HepG2 (cell line): Measurements from ENCODE around the gene HDAC4. TPM values are rescaled to one million over a fixed set of nuclear protein-coding genes. Genes with fewer than 3 reads are reported as not detected.

Source experiments
- ATAC-seq: fragments of 200-7000 bp; cut with Tn5 transposase; 3 replicates; pipeline ENCODE4 v1.9.1; 2020; ENCODE audit warnings: mild to moderate bottlenecking, moderate library complexity
- BruUV-seq: library from RNA; stranded (reverse); fragments of 400-500 nt; replicated peaks from 2 replicates; lab custom pipeline; 2021; lab: Mats Ljungman, UMichigan
- CTCF ChIA-PET: fragments of 300-600 bp; formaldehyde crosslinking; extraction: SDS; loops from one replicate; lab custom pipeline; 2021; ENCODE audit warnings: low total read pairs, inconsistent platforms, low intra/inter-chr PET ratio; lab: Yijun Ruan, JAX
- POLR2A ChIA-PET: fragments of 350-600 bp; sonication (Branson Sonifier 250); formaldehyde crosslinking; loops from one replicate; lab custom pipeline; 2020; ENCODE audit warnings: antibody characterized with exemption, inconsistent platforms; lab: Yijun Ruan, JAX
- DNase-seq: peaks from one replicate; pipeline ENCODE4 v3.0.0-alpha.2; 2015; ENCODE audit warnings: low spot score
- FAIRE-seq: peaks from 3 replicates; lab custom pipeline; 2011; peaks lifted over from hg19 to GRCh38; lab: Jason Lieb, UNC
- H2AFZ ChIP-seq: one replicate; pipeline ENCODE4 v1.6.1; 2011; ENCODE audit warnings: low read length, inconsistent platforms
- H3K27ac ChIP-seq: fragments of 300-600 bp; 3 replicates; pipeline ENCODE4 v1.8.0; 2011; ENCODE audit warnings: mixed run types, mild to moderate bottlenecking, mixed read lengths, low read length, inconsistent platforms; ENCODE audit not compliant: insufficient read depth; ENCODE audit errors: extremely low read length
- H3K27me3 ChIP-seq, 2 experiments: fragments of 200-600 bp in 1 of 2; 2 replicates in 1 of 2; 3 replicates in 1 of 2; pipeline versions ENCODE4 v1.6.0 to v1.8.0; 2011; ENCODE audit warnings: low read length in 2 of 2, mild to moderate bottlenecking in 2 of 2, moderate library complexity in 2 of 2, inconsistent platforms in 1 of 2; ENCODE audit not compliant: insufficient read depth in 2 of 2, control insufficient read depth in 1 of 2
- H3K36me3 ChIP-seq, 2 experiments: fragments of 200-600 bp in 1 of 2; replicated peaks in 1 of 2; 2 replicates in 1 of 2; 3 replicates in 1 of 2; pipeline versions ENCODE4 v1.5.1 to v1.8.0; 2011; ENCODE audit warnings: low read length in 2 of 2, inconsistent platforms in 1 of 2; ENCODE audit not compliant: insufficient read depth in 2 of 2, control insufficient read depth in 1 of 2
- H3K4me1 ChIP-seq: 2 replicates; pipeline ENCODE4 v1.5.1; 2012; ENCODE audit warnings: low read length, inconsistent platforms; ENCODE audit not compliant: insufficient read depth
- H3K4me2 ChIP-seq: 2 replicates; pipeline ENCODE4 v1.6.0; 2011; ENCODE audit warnings: low read depth, low read length, inconsistent platforms
- H3K4me3 ChIP-seq, 3 experiments: fragments of 200-600 bp in 1 of 3; sonication (generic), shearing (Covaris generic) in 1 of 3; replicated peaks in 1 of 3; 2 replicates each; pipeline ENCODE4 v1.5.1; 2011 to 2016; ENCODE audit warnings: low read length in 3 of 3, inconsistent platforms in 2 of 3, low read depth in 2 of 3, mild to moderate bottlenecking in 2 of 3, control low read depth in 1 of 3, mixed read lengths in 1 of 3; ENCODE audit not compliant: insufficient read depth in 1 of 3
- H3K79me2 ChIP-seq: one replicate; pipeline ENCODE4 v1.6.1; 2011; ENCODE audit warnings: low read length, inconsistent platforms; ENCODE audit not compliant: insufficient read depth
- H3K9ac ChIP-seq: 2 replicates; pipeline ENCODE4 v1.6.0; 2011; ENCODE audit warnings: mild to moderate bottlenecking, low read depth, low read length, inconsistent platforms; ENCODE audit not compliant: insufficient read depth
- H3K9me3 ChIP-seq: 2 replicates; pipeline ENCODE4 v1.5.1; 2012; ENCODE audit warnings: mild to moderate bottlenecking, low read length
- H4K20me1 ChIP-seq: 2 replicates; pipeline ENCODE4 v1.6.0; 2011; ENCODE audit warnings: inconsistent platforms, mild to moderate bottlenecking, low read length, moderate library complexity; ENCODE audit not compliant: insufficient read depth
- HES4 ChIP-seq: sonication (generic); formaldehyde crosslinking; IDR thresholded peaks from 2 replicates; pipeline ENCODE4 v1.9.0; 2021; ENCODE audit warnings: mild to moderate bottlenecking, missing genetic modification reagents, borderline replicate concordance
- HNRNPK ChIP-seq: fragments of 200-400 bp; formaldehyde crosslinking; IDR thresholded peaks from 2 replicates; pipeline ENCODE4 v1.6.1; 2018; ENCODE audit warnings: low read length, low read depth, moderate library complexity, mild to moderate bottlenecking; ENCODE audit not compliant: poor library complexity, severe bottlenecking
- JUNB ChIP-seq: sonication (generic); formaldehyde crosslinking; IDR thresholded peaks from 2 replicates; pipeline ENCODE4 v1.8.0; 2022; ENCODE audit warnings: missing genetic modification reagents, mild to moderate bottlenecking, borderline replicate concordance
- PAF1 ChIP-seq: IDR thresholded peaks from 2 replicates; pipeline ENCODE4 v1.6.1; 2016; ENCODE audit warnings: missing genetic modification reagents, missing compliant biosample characterization
- SCMH1 ChIP-seq: sonication (generic); formaldehyde crosslinking; IDR thresholded peaks from 2 replicates; pipeline ENCODE4 v1.9.0; 2021; ENCODE audit warnings: missing genetic modification reagents, mild to moderate bottlenecking, borderline replicate concordance
- SOX6 ChIP-seq, 2 experiments: fragments of 450-650 bp in 1 of 2; sonication (generic) in 1 of 2; formaldehyde crosslinking in 1 of 2; IDR thresholded peaks; 2 replicates each; pipeline versions ENCODE4 v1.4.0 to v1.6.1; 2017 to 2020; ENCODE audit warnings: antibody characterized with exemption in 1 of 2, mild to moderate bottlenecking in 1 of 2, missing genetic modification reagents in 1 of 2
- TBL1XR1 ChIP-seq: fragments of 150-350 bp; IDR thresholded peaks from 2 replicates; pipeline ENCODE4 v1.6.1; 2014; ENCODE audit warnings: borderline replicate concordance, low read length; ENCODE audit not compliant: partially characterized antibody
- U2AF2 ChIP-seq: fragments of 200-400 bp; formaldehyde crosslinking; IDR thresholded peaks from 2 replicates; pipeline ENCODE4 v1.6.1; 2017; ENCODE audit warnings: low read depth, mild to moderate bottlenecking, low read length
- ZNF160 ChIP-seq: sonication (generic); formaldehyde crosslinking; IDR thresholded peaks from 2 replicates; pipeline ENCODE4 v1.8.0; 2022; ENCODE audit warnings: mild to moderate bottlenecking, inconsistent platforms, missing genetic modification reagents
- ZNF317 ChIP-seq: sonication (generic); formaldehyde crosslinking; IDR thresholded peaks from 2 replicates; pipeline ENCODE4 v1.5.0; 2020; ENCODE audit warnings: mild to moderate bottlenecking, missing genetic modification reagents
- ZNF354B ChIP-seq: sonication (generic); formaldehyde crosslinking; IDR thresholded peaks from 2 replicates; pipeline ENCODE4 v1.8.0; 2022; ENCODE audit warnings: mild to moderate bottlenecking, missing genetic modification reagents
- ZNF616 ChIP-seq: sonication (generic); formaldehyde crosslinking; IDR thresholded peaks from 2 replicates; pipeline ENCODE4 v1.5.0; 2020; ENCODE audit warnings: low read depth, mild to moderate bottlenecking, missing genetic modification reagents
- WGBS: methylation state at CpG from one replicate; pipeline ENCODE4 v1.1.6; 2017; ENCODE audit warnings: low lambda C conversion rate; 5-methylcytosine and 5-hydroxymethylcytosine counted together
- in situ Hi-C: cut with HindIII; loops from 2 replicates; pipeline ENCODE4 v1.10.0; 2017; ENCODE audit warnings: low pct_unique_long_range_greater_than_20kb; ENCODE audit not compliant: extremely low pct_ligation_motif_present
- intact Hi-C: fragments of 100-400 bp; cut with micrococcal nuclease; formaldehyde crosslinking; loops from one replicate; pipeline ENCODE4 v1.10.0; 2022; ENCODE audit not compliant: unreplicated experiment
- polyA plus RNA-seq, 8 experiments: library from polyadenylated mRNA; depleted of rRNA in 3 of 8; stranded (reverse) in 7 of 8; unstranded in 1 of 8; fragments of >200 nt; fragmentation: Illumina TruSeq in 4 of 8; extraction: Trizol in 4 of 8; gene quantifications; 2 replicates each; pipeline versions ENCODE4 v1.2.1 to v1.2.3, GENCODE V29; 2011 to 2016; ENCODE audit warnings: low read depth in 4 of 8, missing spikeins in 1 of 8, mixed read lengths in 1 of 8; ENCODE audit not compliant: insufficient read depth in 1 of 8
- total RNA-seq, 5 experiments: library from RNA; depleted of rRNA; stranded (reverse); fragments of >200 nt; fragmentation: Illumina TruSeq; extraction: Trizol; gene quantifications; 2 replicates each; pipeline ENCODE4 v1.2.3, GENCODE V29; 2016; ENCODE audit warnings: low read depth in 1 of 5
- TF ChIP-seq, protein P1 (sequence below): sonication (generic); formaldehyde crosslinking; IDR thresholded peaks from 2 replicates; pipeline ENCODE4 v1.5.0; 2020; ENCODE audit warnings: missing genetic modification reagents
- TF ChIP-seq, protein P2 (sequence below), 2 experiments: fragments of 450-650 bp in 1 of 2; sonication (generic) in 1 of 2; formaldehyde crosslinking; IDR thresholded peaks; 2 replicates each; pipeline versions ENCODE4 v1.5.0 to v1.8.0; 2020 to 2022; ENCODE audit warnings: mild to moderate bottlenecking in 1 of 2, missing genetic modification reagents in 1 of 2
- TF ChIP-seq, protein P3 (sequence below): sonication (generic); formaldehyde crosslinking; IDR thresholded peaks from 2 replicates; pipeline ENCODE4 v1.4.0; 2020; ENCODE audit warnings: missing genetic modification reagents, mild to moderate bottlenecking, borderline replicate concordance
- TF ChIP-seq, protein P4 (sequence below): sonication (generic); formaldehyde crosslinking; IDR thresholded peaks from 2 replicates; pipeline ENCODE4 v1.4.0; 2020; ENCODE audit warnings: missing genetic modification reagents

HDAC4 gene
- total and polyA plus RNA-seq, 2 of the 13 experiments (the other 11 are each of a cell fraction or from before 2014, with no cell fraction given): 10.1 to 11.5 TPM

DNA sequence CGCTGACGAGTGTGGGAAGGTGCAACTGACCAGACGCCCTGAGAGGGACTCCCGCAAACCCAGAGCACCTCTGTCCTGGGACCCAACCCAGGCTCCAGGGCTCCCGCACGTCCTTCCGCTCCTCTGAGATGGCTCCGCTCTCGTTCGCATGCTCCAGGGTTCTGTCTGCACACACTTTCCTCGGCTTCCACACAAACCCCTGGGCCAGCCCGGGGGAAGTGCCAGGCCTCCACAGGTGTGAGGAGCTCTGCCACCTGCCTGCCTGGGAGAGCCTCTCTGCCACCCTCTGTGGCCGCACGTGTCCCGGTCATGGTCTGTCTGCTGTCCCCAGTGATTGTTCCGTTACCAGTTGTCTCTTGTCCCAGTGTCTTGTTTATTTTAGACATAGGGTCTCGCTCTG is 222.9 kb downstream of the HDAC4 start:
- H3K4me1 ChIP-seq: peaks cover 15% of the 10 kb centered on the region
- no peaks in the 10 kb centered on the region for H4K20me1 ChIP-seq
- TF ChIP-seq SCMH1 (CRISPR knock-in tag) (no peak), HNRNPK (no peak), ZNF616 (no peak), ZNF160 (CRISPR knock-in tag) (no peak), HES4 (CRISPR knock-in tag) (no peak), TBL1XR1 (no peak), U2AF2 (no peak), ZNF317 (CRISPR knock-in tag) (no peak), SOX6 (IDR thresholded peaks at IDR 0.05) (no peak), SOX6 (CRISPR knock-in tag; IDR thresholded peaks at IDR 0.05) (no peak), ZNF354B (no peak), PAF1 (no peak), JUNB (CRISPR knock-in tag) (no peak)
- TF ChIP-seq, protein P1, sequence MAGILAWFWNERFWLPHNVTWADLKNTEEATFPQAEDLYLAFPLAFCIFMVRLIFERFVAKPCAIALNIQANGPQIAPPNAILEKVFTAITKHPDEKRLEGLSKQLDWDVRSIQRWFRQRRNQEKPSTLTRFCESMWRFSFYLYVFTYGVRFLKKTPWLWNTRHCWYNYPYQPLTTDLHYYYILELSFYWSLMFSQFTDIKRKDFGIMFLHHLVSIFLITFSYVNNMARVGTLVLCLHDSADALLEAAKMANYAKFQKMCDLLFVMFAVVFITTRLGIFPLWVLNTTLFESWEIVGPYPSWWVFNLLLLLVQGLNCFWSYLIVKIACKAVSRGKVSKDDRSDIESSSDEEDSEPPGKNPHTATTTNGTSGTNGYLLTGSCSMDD (CRISPR knock-in tag): no peak
- TF ChIP-seq, protein P2, sequence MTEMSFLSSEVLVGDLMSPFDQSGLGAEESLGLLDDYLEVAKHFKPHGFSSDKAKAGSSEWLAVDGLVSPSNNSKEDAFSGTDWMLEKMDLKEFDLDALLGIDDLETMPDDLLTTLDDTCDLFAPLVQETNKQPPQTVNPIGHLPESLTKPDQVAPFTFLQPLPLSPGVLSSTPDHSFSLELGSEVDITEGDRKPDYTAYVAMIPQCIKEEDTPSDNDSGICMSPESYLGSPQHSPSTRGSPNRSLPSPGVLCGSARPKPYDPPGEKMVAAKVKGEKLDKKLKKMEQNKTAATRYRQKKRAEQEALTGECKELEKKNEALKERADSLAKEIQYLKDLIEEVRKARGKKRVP (CRISPR knock-in tag; IDR thresholded peaks at IDR 0.05): no peak
- TF ChIP-seq, protein P3, sequence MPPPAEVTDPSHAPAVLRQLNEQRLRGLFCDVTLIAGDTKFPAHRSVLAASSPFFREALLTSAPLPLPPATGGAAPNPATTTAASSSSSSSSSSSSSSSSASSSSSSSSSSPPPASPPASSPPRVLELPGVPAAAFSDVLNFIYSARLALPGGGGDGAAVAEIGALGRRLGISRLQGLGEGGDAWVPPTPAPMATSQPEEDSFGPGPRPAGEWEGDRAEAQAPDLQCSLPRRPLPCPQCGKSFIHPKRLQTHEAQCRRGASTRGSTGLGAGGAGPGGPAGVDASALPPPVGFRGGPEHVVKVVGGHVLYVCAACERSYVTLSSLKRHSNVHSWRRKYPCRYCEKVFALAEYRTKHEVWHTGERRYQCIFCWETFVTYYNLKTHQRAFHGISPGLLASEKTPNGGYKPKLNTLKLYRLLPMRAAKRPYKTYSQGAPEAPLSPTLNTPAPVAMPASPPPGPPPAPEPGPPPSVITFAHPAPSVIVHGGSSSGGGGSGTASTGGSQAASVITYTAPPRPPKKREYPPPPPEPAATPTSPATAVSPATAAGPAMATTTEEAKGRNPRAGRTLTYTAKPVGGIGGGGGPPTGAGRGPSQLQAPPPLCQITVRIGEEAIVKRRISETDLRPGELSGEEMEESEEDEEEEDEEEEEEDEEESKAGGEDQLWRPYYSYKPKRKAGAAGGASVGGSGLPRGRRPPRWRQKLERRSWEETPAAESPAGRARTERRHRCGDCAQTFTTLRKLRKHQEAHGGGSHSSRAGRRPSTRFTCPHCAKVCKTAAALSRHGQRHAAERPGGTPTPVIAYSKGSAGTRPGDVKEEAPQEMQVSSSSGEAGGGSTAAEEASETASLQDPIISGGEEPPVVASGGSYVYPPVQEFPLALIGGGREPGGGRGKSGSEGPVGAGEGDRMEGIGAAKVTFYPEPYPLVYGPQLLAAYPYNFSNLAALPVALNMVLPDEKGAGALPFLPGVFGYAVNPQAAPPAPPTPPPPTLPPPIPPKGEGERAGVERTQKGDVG (CRISPR knock-in tag): no peak
- TF ChIP-seq, protein P4, sequence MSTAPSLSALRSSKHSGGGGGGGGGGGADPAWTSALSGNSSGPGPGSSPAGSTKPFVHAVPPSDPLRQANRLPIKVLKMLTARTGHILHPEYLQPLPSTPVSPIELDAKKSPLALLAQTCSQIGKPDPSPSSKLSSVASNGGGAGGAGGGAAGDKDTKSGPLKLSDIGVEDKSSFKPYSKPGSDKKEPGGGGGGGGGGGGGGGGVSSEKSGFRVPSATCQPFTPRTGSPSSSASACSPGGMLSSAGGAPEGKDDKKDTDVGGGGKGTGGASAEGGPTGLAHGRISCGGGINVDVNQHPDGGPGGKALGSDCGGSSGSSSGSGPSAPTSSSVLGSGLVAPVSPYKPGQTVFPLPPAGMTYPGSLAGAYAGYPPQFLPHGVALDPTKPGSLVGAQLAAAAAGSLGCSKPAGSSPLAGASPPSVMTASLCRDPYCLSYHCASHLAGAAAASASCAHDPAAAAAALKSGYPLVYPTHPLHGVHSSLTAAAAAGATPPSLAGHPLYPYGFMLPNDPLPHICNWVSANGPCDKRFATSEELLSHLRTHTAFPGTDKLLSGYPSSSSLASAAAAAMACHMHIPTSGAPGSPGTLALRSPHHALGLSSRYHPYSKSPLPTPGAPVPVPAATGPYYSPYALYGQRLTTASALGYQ (CRISPR knock-in tag): no peak
- no peak overlapping the region for H3K4me2 ChIP-seq
- no peak overlapping the region for H3K4me3 ChIP-seq
- H3K9ac ChIP-seq: no peak overlapping the region
- ATAC-seq (no peak), FAIRE-seq (no peak), DNase-seq (no peak)
- in situ Hi-C loops: no loop called here
- intact Hi-C loops: no loop called here
- no peaks in the 10 kb centered on the region; the same call in 1 of the 2 replicates for H3K9me3 ChIP-seq
- no TSS peak for BruUV-seq
- ChIA-PET CTCF (no interaction called here), POLR2A (no interaction called here)
- H2AFZ ChIP-seq: no peak overlapping the region
- 97% methylated on average over 17 of the region's 17 CpGs for WGBS
- no peaks in the 10 kb centered on the region for H3K79me2 ChIP-seq
- no peak overlapping the region for H3K27ac ChIP-seq
- peaks cover 6 to 34% of the 10 kb centered on the region in 2 experiments; a peak in 3 of 5 replicates for H3K36me3 ChIP-seq
- no peaks in the 10 kb centered on the region for H3K27me3 ChIP-seq
